Measurements from ENCODE around the gene ABCC2. TPM values are rescaled to one million over a fixed set of nuclear protein-coding genes. Genes with fewer than 3 reads are reported as not detected.
"Not testable (repeated sequence)": the region's sequence is repeated elsewhere in the genome, so short reads cannot be mapped to it uniquely, and the experiment has no call there.

ABCC2 gene
- polyA plus RNA-seq, 3 donors: 10.3 to 11.0 (median 10.3) TPM

DNA sequence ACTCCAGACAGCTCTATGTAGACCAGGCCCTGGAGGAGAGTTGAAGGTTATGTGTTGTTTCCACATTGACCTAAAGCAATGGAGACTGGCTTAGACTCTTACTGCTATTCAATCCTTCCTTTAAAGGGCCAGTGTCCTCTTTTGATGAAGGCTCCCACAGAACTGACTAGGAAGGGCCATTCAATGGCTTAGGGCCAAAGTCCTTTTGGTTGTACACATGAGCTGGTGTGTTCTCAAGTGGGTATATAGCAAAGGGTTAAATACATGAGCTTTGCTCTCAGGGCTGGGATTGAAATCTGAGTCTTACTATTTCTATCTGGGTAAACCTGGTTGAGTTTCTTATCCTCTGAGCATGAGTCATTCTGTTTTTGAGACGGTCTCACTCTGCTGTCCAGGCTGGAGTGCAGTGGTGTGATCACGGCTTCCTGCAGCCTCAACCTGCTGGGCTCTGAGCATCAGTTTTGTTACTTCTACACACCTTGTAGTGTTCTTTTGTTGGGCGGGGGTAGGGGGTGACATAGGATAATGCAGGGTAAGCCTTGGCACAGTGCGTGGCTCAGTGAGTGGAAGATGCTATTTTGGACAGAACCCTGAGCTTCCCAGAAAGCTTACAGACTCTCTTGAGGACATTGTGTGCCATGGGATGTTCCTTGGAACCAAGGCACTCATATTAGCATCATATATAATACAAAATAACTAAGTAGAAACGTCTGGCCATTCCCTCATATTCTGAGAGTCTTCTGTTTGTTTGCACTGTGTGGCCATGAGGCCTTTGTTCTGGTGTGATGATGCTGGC is 90.1 kb downstream of the ABCC2 start:
- DNase-seq (ENCODE audit: extremely low read depth in 1 of 11, low read depth in 9 of 11, low spot score in 4 of 11): no peak

DNA sequence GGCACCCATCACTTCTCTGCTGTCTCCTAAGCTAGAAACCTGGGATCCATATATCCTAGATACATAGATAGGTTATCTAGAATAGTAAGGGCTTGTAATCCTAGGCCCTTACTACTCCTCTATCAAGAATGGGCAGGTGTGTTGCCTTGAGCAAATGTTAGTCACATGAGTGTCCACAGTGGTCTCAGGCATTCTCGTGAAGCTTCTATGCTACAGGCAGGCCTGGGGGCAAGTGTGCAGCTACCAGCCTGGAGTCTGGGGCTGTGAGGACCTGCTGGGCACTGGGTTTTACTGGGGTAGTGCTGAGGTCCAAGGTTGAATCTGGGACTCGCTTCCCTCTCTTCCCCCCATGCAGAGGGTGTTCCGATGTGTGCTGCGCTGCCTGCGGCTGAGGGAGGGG is 91.4 kb downstream of the ABCC2 start:
- no peak for DNase-seq (ENCODE audit: extremely low read depth in 1 of 11, low read depth in 9 of 11, low spot score in 4 of 11)

DNA sequence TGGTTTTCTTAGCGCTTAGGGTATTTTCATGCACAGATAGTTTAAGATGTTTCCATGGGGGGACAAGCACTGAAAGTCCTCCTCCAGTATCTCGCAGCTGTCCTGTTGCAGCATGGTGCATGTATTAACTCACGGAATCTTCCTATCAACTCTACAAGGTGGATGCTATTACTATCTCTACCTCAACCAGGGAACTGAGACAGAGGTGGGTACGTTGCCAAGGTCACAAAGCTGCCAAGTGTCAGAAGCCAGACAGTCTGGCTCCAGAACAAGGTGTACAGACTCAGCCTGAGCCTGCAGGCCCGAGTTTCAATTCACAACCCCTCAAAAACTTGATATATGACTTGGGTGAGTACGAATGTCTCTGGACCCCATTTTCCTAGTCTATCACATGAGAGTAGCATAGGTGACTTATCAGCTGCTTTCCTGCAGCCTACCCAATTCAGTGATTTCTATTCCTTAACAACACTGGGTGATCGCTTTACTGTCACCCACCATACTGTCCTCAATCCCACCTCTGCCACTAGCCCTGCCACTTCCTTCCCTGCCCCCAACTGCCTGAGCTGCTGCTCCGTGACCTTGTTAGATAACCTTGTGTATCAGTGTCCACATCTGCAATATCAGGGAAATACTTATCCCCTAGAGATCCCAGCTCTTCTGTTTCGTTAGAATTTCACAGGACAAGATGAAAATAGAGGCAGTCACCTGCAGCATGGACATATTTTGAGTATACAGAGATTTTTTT is 92.1 kb downstream of the ABCC2 start:
- DNase-seq (ENCODE audit: extremely low read depth in 1 of 11, low read depth in 9 of 11, low spot score in 4 of 11): no peak

DNA sequence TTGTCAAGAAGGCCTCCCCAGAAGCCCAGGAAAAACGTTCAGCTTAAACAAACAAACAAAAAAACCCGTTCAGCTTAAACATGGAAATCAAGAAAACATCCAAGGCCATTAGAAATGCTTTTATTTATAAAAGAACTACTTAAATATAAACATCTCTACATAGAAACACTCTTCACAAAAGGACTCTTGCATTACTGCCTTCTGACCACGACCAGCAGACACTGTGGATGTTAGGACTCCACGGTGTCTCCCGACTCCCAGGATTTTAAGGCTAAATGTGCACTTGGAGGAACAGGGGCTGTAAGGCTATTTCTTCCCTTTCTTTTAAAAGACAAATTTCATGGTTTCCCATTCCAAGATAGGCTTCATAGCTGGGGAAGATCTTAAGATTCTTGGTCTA is 93.0 kb downstream of the ABCC2 start:
- no peak for DNase-seq (ENCODE audit: extremely low read depth in 1 of 11, low read depth in 9 of 11, low spot score in 4 of 11)

DNA sequence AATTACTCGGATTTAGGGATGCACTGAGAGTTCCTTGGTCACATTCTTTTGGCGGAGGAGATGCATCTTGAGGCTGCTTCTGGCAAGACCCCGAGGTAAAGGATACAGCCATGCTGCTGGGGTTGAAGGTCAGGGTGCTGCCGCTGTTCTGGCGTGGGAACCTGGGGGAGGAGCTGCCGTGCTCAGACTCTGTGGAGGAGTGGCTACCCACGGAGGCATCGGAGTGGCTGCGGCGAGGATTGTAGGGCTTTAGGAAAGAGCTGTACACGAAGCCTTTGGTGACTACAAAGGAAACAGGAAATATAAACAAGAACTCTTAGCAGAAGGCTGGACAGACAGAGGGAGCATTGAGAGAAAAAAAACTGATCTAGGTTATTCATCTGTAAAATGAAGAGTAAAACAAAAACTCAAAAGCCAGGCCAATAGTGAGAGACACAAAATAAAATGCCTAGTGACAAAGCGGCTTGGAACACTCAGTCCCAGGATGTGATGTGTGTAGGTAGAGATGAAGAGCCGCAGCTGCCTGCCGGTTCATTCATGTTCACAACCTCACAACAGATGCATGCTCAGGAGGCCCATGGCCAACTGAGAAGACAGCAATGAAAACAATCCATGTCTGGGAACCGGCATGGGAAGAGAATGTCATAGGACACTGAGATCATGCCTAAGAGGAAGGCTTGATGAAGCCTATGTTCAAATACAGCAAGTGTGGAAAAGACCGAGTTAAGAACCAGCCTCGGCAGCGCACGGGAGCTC is 97.8 kb downstream of the ABCC2 start:
- DNase-seq (ENCODE audit: extremely low read depth in 1 of 11, low read depth in 9 of 11, low spot score in 4 of 11): no peak

- DNase-seq (ENCODE audit: extremely low read depth in 1 of 11, low read depth in 9 of 11, low spot score in 4 of 11): no peak
Measured at GRCh38 chr10:99881371-99881770, 98.9 kb downstream of the ABCC2 start.

DNA sequence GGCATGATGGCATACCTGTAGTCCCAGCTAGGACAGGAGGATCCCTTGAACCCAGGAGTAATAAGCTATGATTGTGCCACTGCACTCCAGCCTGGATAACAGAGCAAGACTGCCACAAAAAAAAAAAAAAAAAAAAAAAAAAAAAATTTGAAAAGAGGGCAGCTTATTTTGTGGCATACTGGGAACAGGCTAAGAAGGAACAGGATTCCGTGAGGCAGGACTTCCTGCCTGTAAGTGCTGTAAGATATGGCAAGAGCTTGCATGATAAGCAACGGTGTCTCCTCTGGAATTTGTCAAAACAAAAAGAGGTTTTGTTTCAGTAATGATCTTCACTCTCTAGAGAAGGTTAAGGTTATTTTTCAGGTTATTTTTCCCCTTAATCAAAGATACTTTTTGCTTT is 101.1 kb downstream of the ABCC2 start:
- DNase-seq (ENCODE audit: extremely low read depth in 1 of 11, low read depth in 9 of 11, low spot score in 4 of 11): no peak

- no peak for DNase-seq (ENCODE audit: extremely low read depth in 1 of 11, low read depth in 9 of 11, low spot score in 4 of 11)
Measured at GRCh38 chr10:99888622-99889021, 106.2 kb downstream of the ABCC2 start.

GRCh38 chr10:99894613-99895012 is 112.2 kb downstream of the ABCC2 start:
- no peak for DNase-seq (ENCODE audit: extremely low read depth in 1 of 11, low read depth in 9 of 11, low spot score in 4 of 11)

- not testable (repeated sequence) for DNase-seq (ENCODE audit: extremely low read depth in 1 of 11, low read depth in 9 of 11, low spot score in 4 of 11)
Measured at GRCh38 chr10:99895066-99895465, 112.6 kb downstream of the ABCC2 start.

DNA sequence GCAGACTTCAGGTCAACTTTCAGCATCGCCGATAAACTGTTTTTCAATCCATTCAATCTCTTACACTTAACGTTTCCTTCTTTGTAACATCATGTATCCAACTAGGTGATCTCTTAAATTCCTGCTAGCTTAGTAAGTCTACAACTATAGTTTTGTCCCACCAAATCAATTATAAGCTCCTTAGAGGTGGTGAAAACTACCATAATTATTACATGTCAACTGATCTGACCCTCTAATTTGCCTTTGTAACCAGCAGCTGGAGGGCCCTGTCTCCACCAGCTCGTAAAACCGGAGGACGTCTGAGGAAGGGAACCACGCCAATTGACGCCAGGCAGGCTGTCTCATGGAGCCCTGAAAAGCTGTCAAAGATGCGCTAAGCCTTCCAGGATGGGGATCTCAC is 113.4 kb downstream of the ABCC2 start:
- DNase-seq (ENCODE audit: extremely low read depth in 1 of 11, low read depth in 9 of 11, low spot score in 4 of 11): no peak

Other genes with a start within 250 kb of the ABCC2 start
- gene NKX2-3, start 249.7 kb upstream of the ABCC2 start, polyA plus RNA-seq (ENCODE audit: insufficient read length in 3 of 3): under 1 TPM in 1 of 3 donors, not detected in 2; 0.08 TPM
- gene SLC25A28, start 162.2 kb upstream of the ABCC2 start, polyA plus RNA-seq (ENCODE audit: insufficient read length in 3 of 3): 10 to 100 TPM; 36.6 to 50.8 (median 38.2) TPM
- gene ENTPD7, start 123.1 kb upstream of the ABCC2 start, polyA plus RNA-seq (ENCODE audit: insufficient read length in 3 of 3): 10 to 100 TPM; 19.5 to 20.8 (median 20.5) TPM
- gene COX15, start 50.5 kb upstream of the ABCC2 start, polyA plus RNA-seq (ENCODE audit: insufficient read length in 3 of 3): 10 to 100 TPM; 46.3 to 62.1 (median 56.0) TPM
- 10 to 100 TPM; 22.1 to 26.5 (median 26.4) TPM for gene CUTC, start 50.4 kb upstream of the ABCC2 start, polyA plus RNA-seq (ENCODE audit: insufficient read length in 3 of 3)
- gene DNMBP, start 227.3 kb downstream of the ABCC2 start, polyA plus RNA-seq (ENCODE audit: insufficient read length in 3 of 3): 10 to 100 TPM; 31.8 to 37.6 (median 33.8) TPM

Data from renal cortex interstitium (tissue), 11 donors.